Measurements from ENCODE around the gene PPM1A. TPM values are rescaled to one million over a fixed set of nuclear protein-coding genes. Genes with fewer than 3 reads are reported as not detected.
A peak's percentile ranks its signal among the peaks of the same experiment; 100 is the strongest.

PPM1A gene
- total and polyA plus RNA-seq, 2 of the 13 experiments (the other 11 are each of a cell fraction or from before 2014, with no cell fraction given): 23.3 to 29.8 TPM

DNA sequence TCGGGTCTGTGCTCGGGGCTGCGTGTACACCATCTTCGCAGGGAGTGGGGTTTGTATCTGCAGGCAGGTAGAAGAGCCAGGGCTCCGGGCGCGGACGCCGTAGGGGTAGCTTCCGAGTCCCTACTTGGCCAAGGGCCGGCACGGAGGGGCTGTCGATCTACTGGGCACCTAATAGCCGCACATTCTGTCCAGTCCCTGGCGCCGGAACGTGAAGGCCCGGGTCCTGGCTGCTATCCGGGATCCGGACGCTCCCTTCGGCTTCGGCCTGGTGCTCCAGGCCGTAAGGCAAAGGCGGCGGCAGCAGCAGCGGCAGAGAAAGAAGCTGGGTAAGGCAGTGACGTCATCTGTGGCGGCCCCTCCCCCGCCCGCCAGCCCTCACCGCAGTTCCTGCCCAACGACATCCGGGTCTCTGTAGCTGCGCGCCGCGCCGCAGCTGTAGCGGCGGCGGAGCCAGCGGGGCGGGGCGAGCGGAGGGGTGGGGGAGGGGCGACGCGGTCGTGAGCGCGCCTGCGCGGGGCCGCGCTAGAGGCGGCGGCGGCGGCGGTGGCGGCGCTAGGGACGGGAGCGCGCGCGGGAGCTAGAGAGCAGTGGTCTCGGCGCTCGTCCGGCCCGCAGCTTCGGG, at the start of gene PPM1A (continued):
- TF ChIP-seq ZNF549 (CRISPR knock-in tag; IDR thresholded peaks at IDR 0.05) (no peak), ZNF260 (CRISPR knock-in tag; IDR thresholded peaks at IDR 0.05; ENCODE audit: borderline replicate concordance, low read depth) (no peak), SETDB1 (CRISPR knock-in tag; IDR thresholded peaks at IDR 0.05; ENCODE audit: borderline replicate concordance) (no peak), ZNF562 (CRISPR knock-in tag; IDR thresholded peaks at IDR 0.05; ENCODE audit: borderline replicate concordance) (peak; percentile 52; the same call in 1 of the 2 replicates), CBX5 (CRISPR knock-in tag; IDR thresholded peaks at IDR 0.05; ENCODE audit: borderline replicate concordance) (0 out of 2 replicates have a peak, but pooled peaks have one; percentile 62), TMF1 (CRISPR knock-in tag; IDR thresholded peaks at IDR 0.05; ENCODE audit: low read depth) (peak; percentile 47; the same call in 1 of the 2 replicates), ZNF766 (CRISPR knock-in tag; IDR thresholded peaks at IDR 0.05; ENCODE audit: borderline replicate concordance) (no peak), ZNF574 (CRISPR knock-in tag; IDR thresholded peaks at IDR 0.05) (peak; percentile 45; the same call in 1 of the 2 replicates), MXD4 (CRISPR knock-in tag; IDR thresholded peaks at IDR 0.05) (no peak), HNF4A (CRISPR knock-in tag; IDR thresholded peaks at IDR 0.05) (no peak), ZNF577 (CRISPR knock-in tag; IDR thresholded peaks at IDR 0.05; ENCODE audit: borderline replicate concordance, low read depth) (no peak), ZBTB7A (CRISPR knock-in tag; IDR thresholded peaks at IDR 0.05) (no peak; the same call in 1 of the 2 replicates), HMG20A (CRISPR knock-in tag; IDR thresholded peaks at IDR 0.05; ENCODE audit: borderline replicate concordance) (no peak), MED8 (CRISPR knock-in tag; IDR thresholded peaks at IDR 0.05; ENCODE audit: insufficient replicate concordance) (peak; percentile 23), ZNF441 (CRISPR knock-in tag; IDR thresholded peaks at IDR 0.05; ENCODE audit: borderline replicate concordance) (peak; percentile 66; the same call in 1 of the 2 replicates), ZNF761 (CRISPR knock-in tag; conservative IDR thresholded peaks at IDR 0.05) (0 out of 2 replicates have a peak, but pooled peaks have one; percentile 44), KDM6A (CRISPR knock-in tag; IDR thresholded peaks at IDR 0.05; ENCODE audit: low read depth) (no peak), ZFP37 (CRISPR knock-in tag; IDR thresholded peaks at IDR 0.05; ENCODE audit: borderline replicate concordance) (no peak), SMARCE1 (IDR thresholded peaks at IDR 0.05; ENCODE audit: borderline replicate concordance) (no peak), KMT2B (CRISPR knock-in tag; IDR thresholded peaks at IDR 0.05) (peak; percentile 68), ZNF792 (CRISPR knock-in tag; IDR thresholded peaks at IDR 0.05) (0 out of 2 replicates have a peak, but pooled peaks have one; percentile 11)
- TF ChIP-seq, protein P1, sequence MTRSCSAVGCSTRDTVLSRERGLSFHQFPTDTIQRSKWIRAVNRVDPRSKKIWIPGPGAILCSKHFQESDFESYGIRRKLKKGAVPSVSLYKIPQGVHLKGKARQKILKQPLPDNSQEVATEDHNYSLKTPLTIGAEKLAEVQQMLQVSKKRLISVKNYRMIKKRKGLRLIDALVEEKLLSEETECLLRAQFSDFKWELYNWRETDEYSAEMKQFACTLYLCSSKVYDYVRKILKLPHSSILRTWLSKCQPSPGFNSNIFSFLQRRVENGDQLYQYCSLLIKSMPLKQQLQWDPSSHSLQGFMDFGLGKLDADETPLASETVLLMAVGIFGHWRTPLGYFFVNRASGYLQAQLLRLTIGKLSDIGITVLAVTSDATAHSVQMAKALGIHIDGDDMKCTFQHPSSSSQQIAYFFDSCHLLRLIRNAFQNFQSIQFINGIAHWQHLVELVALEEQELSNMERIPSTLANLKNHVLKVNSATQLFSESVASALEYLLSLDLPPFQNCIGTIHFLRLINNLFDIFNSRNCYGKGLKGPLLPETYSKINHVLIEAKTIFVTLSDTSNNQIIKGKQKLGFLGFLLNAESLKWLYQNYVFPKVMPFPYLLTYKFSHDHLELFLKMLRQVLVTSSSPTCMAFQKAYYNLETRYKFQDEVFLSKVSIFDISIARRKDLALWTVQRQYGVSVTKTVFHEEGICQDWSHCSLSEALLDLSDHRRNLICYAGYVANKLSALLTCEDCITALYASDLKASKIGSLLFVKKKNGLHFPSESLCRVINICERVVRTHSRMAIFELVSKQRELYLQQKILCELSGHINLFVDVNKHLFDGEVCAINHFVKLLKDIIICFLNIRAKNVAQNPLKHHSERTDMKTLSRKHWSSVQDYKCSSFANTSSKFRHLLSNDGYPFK (CRISPR knock-in tag; IDR thresholded peaks at IDR 0.05; ENCODE audit: borderline replicate concordance): no peak
- TF ChIP-seq, protein P2, sequence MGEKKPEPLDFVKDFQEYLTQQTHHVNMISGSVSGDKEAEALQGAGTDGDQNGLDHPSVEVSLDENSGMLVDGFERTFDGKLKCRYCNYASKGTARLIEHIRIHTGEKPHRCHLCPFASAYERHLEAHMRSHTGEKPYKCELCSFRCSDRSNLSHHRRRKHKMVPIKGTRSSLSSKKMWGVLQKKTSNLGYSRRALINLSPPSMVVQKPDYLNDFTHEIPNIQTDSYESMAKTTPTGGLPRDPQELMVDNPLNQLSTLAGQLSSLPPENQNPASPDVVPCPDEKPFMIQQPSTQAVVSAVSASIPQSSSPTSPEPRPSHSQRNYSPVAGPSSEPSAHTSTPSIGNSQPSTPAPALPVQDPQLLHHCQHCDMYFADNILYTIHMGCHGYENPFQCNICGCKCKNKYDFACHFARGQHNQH (CRISPR knock-in tag; IDR thresholded peaks at IDR 0.05): peak; percentile 80; the same call in 1 of the 2 replicates
